ENCODE data around the gene IL3. TPM values are rescaled to one million over a fixed set of nuclear protein-coding genes. Genes with fewer than 3 reads are reported as not detected.

The IL3 gene
- total and polyA plus RNA-seq, 8 donors, result not detected

DNA sequence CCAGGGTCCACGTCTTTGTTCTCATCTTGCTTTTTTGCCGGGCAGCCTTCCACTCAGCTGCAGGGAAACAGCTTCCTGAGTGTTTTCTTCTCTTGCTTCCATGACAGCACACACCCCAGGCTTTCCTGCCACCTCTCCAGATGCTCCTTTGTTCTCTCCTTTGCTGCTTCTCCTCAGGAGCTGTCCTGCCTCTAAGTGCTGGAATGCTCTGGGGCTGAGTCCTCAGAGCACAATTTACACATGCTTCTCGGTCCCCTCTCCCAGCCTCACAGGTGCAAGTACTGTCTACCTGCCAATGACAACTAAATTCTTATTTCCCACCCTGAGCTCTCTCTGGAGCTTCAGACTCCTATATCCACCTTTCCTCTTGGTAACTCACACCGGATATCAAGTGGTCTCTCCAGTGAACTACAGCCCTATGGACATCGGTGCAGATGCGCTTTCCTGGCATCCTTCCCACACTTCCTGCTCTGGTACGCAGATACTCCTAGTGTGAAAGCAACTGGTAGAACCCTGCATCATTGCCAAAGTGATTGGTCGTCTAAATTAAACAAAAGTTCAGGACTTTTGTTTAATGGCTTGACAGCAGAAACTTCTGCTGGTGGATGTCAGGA is 35.6 kb upstream of the IL3 start:
- no peaks in the 10 kb centered on the region for H3K9me3 ChIP-seq
- H3K27me3 ChIP-seq, result peaks cover 0 to 5% (median 0%) of the 10 kb centered on the region in 3 donors
- 63 to 78% (median 74%) methylated on average over 8 of the region's 8 CpGs for WGBS, 5 donors
- H3K36me3 ChIP-seq, result no peaks in the 10 kb centered on the region
- TF ChIP-seq EP300 (IDR thresholded peaks at IDR 0.05) (no peak), POLR2AphosphoS5 (IDR thresholded peaks at IDR 0.05) (no peak), POLR2A (IDR thresholded peaks at IDR 0.05) (no peak)
- TF ChIP-seq, protein P1, sequence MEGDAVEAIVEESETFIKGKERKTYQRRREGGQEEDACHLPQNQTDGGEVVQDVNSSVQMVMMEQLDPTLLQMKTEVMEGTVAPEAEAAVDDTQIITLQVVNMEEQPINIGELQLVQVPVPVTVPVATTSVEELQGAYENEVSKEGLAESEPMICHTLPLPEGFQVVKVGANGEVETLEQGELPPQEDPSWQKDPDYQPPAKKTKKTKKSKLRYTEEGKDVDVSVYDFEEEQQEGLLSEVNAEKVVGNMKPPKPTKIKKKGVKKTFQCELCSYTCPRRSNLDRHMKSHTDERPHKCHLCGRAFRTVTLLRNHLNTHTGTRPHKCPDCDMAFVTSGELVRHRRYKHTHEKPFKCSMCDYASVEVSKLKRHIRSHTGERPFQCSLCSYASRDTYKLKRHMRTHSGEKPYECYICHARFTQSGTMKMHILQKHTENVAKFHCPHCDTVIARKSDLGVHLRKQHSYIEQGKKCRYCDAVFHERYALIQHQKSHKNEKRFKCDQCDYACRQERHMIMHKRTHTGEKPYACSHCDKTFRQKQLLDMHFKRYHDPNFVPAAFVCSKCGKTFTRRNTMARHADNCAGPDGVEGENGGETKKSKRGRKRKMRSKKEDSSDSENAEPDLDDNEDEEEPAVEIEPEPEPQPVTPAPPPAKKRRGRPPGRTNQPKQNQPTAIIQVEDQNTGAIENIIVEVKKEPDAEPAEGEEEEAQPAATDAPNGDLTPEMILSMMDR (IDR thresholded peaks at IDR 0.05), result no peak
- no peak overlapping the region for H3K27ac ChIP-seq
- intact Hi-C loops (cut with DNase I; ENCODE audit: low total_unique reads), result no loop called here
- no peaks in the 10 kb centered on the region for H3K4me1 ChIP-seq
- no peak overlapping the region for H3K4me3 ChIP-seq
- no peak for DNase-seq

DNA sequence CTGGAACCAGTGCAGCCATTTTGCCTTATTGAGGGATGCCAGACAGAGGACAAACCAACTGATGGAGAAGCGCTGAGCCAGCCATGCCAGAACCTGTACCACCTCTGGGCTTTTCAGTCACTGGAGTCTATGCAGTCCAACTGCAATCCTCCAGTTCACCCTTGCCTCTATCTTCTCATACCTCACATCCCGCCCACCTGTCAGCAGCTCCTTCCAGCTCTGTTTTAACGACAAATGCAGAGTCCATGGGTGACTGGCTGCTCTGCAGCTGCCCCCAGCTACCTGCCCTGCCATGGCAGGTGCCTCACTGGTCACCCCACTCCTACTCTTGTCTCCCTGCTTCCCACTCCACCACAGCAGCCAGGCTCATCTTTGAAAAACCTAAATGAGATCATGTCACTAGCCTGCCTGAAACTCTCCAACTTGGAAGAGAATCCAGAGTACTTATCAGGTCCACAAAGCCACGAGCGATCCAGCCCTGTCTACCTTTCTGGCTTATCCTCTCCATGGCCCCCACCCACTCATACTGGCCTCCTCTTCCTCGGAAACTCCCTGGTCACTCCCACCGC is 35.0 kb upstream of the IL3 start:
- Histone ChIP-seq H3K27me3 (peaks cover 0 to 5% (median 0%) of the 10 kb centered on the region in 3 donors), H3K4me3 (no peak overlapping the region), H3K4me1 (no peaks in the 10 kb centered on the region), H3K27ac (no peak overlapping the region), H3K36me3 (no peaks in the 10 kb centered on the region), H3K9me3 (no peaks in the 10 kb centered on the region)
- WGBS, 5 donors, result 79 to 87% (median 85%) methylated on average over 7 of the region's 7 CpGs
- intact Hi-C loops (cut with DNase I; ENCODE audit: low total_unique reads), result no loop called here
- no peak for DNase-seq
- TF ChIP-seq EP300 (IDR thresholded peaks at IDR 0.05), result no peak

DNA sequence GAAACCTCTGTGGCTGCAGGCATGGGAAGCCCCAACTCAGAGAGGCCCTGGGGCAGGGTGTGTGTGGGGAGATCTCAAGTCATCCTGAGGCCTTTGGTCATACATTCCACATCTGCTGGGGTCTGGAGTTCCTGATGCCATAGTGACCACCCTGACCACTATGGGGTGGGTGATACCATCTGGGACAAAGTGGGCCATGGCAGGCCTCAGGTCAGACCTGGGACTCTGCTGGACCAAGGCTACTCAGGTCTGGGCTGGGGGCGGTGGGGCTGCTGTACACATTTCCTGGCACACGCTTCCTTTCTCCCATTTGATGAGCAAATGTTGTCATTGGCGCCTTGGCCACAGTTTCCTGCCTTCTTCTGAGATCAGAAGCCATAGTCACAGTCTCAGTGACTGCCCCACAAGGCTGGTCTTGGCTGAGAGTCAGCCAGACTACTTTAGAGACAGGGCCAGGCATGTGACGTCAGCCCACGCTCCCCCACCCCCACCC is 33.9 kb upstream of the IL3 start:
- Histone ChIP-seq H3K27me3 (no peaks in the 10 kb centered on the region), H3K4me1 (no peaks in the 10 kb centered on the region), H3K4me3 (no peak overlapping the region), H3K27ac (no peak overlapping the region), H3K36me3 (no peaks in the 10 kb centered on the region), H3K9me3 (no peaks in the 10 kb centered on the region)
- WGBS, 5 donors, result 69 to 88% (median 75%) methylated on average over 3 to 5 of the region's 5 CpGs
- TF ChIP-seq EP300 (IDR thresholded peaks at IDR 0.05) (no peak), POLR2A (IDR thresholded peaks at IDR 0.05) (no peak), POLR2AphosphoS5 (IDR thresholded peaks at IDR 0.05) (no peak)
- TF ChIP-seq, protein P1 (IDR thresholded peaks at IDR 0.05), result no peak
- intact Hi-C loops (cut with DNase I; ENCODE audit: low total_unique reads), result no loop called here
- peak; percentile 21 to 26 for DNase-seq

DNA sequence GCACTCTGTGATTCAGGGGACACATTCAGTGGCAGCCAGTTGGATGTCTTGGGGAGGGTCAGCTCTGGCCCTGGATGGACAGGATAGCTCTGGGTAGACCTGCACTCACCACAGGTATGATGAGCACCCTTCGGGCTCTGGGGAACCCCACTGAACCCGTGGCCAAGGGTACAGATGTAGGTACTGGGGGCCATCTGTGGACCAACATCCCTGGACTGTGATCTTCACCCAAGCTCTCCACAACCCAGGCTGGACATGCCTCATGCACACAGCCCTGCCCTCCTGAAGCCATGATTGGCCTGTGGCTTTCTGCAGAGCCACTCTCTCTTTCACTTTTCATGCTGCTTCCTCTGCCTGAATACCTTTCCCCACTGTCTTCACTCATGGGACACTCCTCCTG is 33.4 kb upstream of the IL3 start:
- H3K9me3 ChIP-seq, result no peaks in the 10 kb centered on the region
- H3K4me1 ChIP-seq, result no peaks in the 10 kb centered on the region
- WGBS, 5 donors, result 71 to 94% (median 78%) methylated on average over 1 to 2 of the region's 2 CpGs
- DNase-seq, result no peak
- H3K36me3 ChIP-seq, result no peaks in the 10 kb centered on the region
- intact Hi-C loops (cut with DNase I; ENCODE audit: low total_unique reads), result no loop called here
- no peak overlapping the region for H3K4me3 ChIP-seq
- no peak overlapping the region for H3K27ac ChIP-seq
- H3K27me3 ChIP-seq, result no peaks in the 10 kb centered on the region
- TF ChIP-seq EP300 (IDR thresholded peaks at IDR 0.05) (no peak), POLR2AphosphoS5 (IDR thresholded peaks at IDR 0.05) (no peak), POLR2A (IDR thresholded peaks at IDR 0.05) (no peak)
- TF ChIP-seq, protein P1 (IDR thresholded peaks at IDR 0.05), result no peak
